ENCODE data around the gene PRPF39. TPM values are rescaled to one million over a fixed set of nuclear protein-coding genes. Genes with fewer than 3 reads are reported as not detected.

The PRPF39 gene
- total and polyA plus RNA-seq, 2 of the 13 experiments (the other 11 are each of a cell fraction or from before 2014, with no cell fraction given), result 44.2 to 65.0 TPM

- TF ChIP-seq, protein P1, sequence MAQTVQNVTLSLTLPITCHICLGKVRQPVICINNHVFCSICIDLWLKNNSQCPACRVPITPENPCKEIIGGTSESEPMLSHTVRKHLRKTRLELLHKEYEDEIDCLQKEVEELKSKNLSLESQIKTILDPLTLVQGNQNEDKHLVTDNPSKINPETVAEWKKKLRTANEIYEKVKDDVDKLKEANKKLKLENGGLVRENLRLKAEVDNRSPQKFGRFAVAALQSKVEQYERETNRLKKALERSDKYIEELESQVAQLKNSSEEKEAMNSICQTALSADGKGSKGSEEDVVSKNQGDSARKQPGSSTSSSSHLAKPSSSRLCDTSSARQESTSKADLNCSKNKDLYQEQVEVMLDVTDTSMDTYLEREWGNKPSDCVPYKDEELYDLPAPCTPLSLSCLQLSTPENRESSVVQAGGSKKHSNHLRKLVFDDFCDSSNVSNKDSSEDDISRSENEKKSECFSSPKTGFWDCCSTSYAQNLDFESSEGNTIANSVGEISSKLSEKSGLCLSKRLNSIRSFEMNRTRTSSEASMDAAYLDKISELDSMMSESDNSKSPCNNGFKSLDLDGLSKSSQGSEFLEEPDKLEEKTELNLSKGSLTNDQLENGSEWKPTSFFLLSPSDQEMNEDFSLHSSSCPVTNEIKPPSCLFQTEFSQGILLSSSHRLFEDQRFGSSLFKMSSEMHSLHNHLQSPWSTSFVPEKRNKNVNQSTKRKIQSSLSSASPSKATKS (CRISPR knock-in tag; IDR thresholded peaks at IDR 0.05), result no peak
- TF ChIP-seq ZNF496 (CRISPR knock-in tag; IDR thresholded peaks at IDR 0.05; ENCODE audit: insufficient replicate concordance) (no peak), TOE1 (CRISPR knock-in tag; IDR thresholded peaks at IDR 0.05) (no peak), ZFP36L2 (CRISPR knock-in tag; IDR thresholded peaks at IDR 0.05) (no peak), ZNF510 (CRISPR knock-in tag; IDR thresholded peaks at IDR 0.05; ENCODE audit: low read depth) (0 out of 2 replicates have a peak, but pooled peaks have one; percentile 74), SRY (CRISPR knock-in tag; IDR thresholded peaks at IDR 0.05) (peak; percentile 63; the same call in 1 of the 2 replicates), E2F1 (CRISPR knock-in tag; IDR thresholded peaks at IDR 0.05) (no peak), JARID2 (CRISPR knock-in tag; IDR thresholded peaks at IDR 0.05; ENCODE audit: insufficient replicate concordance) (no peak), ZNF3 (CRISPR knock-in tag; IDR thresholded peaks at IDR 0.05) (no peak), ZBTB4 (CRISPR knock-in tag; IDR thresholded peaks at IDR 0.05; ENCODE audit: borderline replicate concordance) (peak; percentile 57; the same call in 1 of the 2 replicates), ZNF263 (CRISPR knock-in tag; IDR thresholded peaks at IDR 0.05) (no peak), FOXJ3 (CRISPR knock-in tag; IDR thresholded peaks at IDR 0.05; ENCODE audit: borderline replicate concordance) (no peak), MIER2 (CRISPR knock-in tag; IDR thresholded peaks at IDR 0.05) (no peak)
- TF ChIP-seq, protein P2, sequence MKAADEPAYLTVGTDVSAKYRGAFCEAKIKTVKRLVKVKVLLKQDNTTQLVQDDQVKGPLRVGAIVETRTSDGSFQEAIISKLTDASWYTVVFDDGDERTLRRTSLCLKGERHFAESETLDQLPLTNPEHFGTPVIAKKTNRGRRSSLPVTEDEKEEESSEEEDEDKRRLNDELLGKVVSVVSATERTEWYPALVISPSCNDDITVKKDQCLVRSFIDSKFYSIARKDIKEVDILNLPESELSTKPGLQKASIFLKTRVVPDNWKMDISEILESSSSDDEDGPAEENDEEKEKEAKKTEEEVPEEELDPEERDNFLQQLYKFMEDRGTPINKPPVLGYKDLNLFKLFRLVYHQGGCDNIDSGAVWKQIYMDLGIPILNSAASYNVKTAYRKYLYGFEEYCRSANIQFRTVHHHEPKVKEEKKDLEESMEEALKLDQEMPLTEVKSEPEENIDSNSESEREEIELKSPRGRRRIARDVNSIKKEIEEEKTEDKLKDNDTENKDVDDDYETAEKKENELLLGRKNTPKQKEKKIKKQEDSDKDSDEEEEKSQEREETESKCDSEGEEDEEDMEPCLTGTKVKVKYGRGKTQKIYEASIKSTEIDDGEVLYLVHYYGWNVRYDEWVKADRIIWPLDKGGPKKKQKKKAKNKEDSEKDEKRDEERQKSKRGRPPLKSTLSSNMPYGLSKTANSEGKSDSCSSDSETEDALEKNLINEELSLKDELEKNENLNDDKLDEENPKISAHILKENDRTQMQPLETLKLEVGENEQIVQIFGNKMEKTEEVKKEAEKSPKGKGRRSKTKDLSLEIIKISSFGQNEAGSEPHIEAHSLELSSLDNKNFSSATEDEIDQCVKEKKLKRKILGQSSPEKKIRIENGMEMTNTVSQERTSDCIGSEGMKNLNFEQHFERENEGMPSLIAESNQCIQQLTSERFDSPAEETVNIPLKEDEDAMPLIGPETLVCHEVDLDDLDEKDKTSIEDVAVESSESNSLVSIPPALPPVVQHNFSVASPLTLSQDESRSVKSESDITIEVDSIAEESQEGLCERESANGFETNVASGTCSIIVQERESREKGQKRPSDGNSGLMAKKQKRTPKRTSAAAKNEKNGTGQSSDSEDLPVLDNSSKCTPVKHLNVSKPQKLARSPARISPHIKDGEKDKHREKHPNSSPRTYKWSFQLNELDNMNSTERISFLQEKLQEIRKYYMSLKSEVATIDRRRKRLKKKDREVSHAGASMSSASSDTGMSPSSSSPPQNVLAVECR (CRISPR knock-in tag; IDR thresholded peaks at IDR 0.05; ENCODE audit: borderline replicate concordance), result peak; percentile 80; the same call in 1 of the 2 replicates
- TF ChIP-seq, protein P3, sequence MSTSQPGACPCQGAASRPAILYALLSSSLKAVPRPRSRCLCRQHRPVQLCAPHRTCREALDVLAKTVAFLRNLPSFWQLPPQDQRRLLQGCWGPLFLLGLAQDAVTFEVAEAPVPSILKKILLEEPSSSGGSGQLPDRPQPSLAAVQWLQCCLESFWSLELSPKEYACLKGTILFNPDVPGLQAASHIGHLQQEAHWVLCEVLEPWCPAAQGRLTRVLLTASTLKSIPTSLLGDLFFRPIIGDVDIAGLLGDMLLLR (CRISPR knock-in tag; IDR thresholded peaks at IDR 0.05), result peak; percentile 65; the same call in 1 of the 2 replicates
- TF ChIP-seq, protein P4, sequence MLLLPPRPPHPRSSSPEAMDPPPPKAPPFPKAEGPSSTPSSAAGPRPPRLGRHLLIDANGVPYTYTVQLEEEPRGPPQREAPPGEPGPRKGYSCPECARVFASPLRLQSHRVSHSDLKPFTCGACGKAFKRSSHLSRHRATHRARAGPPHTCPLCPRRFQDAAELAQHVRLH (CRISPR knock-in tag; IDR thresholded peaks at IDR 0.05; ENCODE audit: borderline replicate concordance, low read depth), result peak; percentile 59; the same call in 1 of the 2 replicates
Observed at GRCh38 chr14:45083976-45084722, at the start of gene PRPF39 (continued).

Measured in HepG2 (cell line).